ENCODE measurements around the gene RPL28.

The RPL28 gene

GRCh38 chr19:55426042-55426441 lies 40.3 kb downstream of the RPL28 start:
- H3K4me2 ChIP-seq (ENCODE audit: insufficient read depth, low read length), result no peak overlapping the region
- no peak overlapping the region for H3K4me3 ChIP-seq (ENCODE audit: low read depth in 1 of 2, low read length in 2 of 2)
- no peaks in the 10 kb centered on the region for H3K27me3 ChIP-seq (ENCODE audit: insufficient read depth, low read length, poor library complexity)
- no peaks in the 10 kb centered on the region for H3K79me2 ChIP-seq (ENCODE audit: insufficient read depth, low read length)
- DNase-seq, result no peak
- H3K4me1 ChIP-seq (ENCODE audit: insufficient read depth, low read length), result peaks cover 16% of the 10 kb centered on the region
- H3K9ac ChIP-seq (ENCODE audit: low read depth, low read length), result no peak overlapping the region
- TF ChIP-seq, protein P1, sequence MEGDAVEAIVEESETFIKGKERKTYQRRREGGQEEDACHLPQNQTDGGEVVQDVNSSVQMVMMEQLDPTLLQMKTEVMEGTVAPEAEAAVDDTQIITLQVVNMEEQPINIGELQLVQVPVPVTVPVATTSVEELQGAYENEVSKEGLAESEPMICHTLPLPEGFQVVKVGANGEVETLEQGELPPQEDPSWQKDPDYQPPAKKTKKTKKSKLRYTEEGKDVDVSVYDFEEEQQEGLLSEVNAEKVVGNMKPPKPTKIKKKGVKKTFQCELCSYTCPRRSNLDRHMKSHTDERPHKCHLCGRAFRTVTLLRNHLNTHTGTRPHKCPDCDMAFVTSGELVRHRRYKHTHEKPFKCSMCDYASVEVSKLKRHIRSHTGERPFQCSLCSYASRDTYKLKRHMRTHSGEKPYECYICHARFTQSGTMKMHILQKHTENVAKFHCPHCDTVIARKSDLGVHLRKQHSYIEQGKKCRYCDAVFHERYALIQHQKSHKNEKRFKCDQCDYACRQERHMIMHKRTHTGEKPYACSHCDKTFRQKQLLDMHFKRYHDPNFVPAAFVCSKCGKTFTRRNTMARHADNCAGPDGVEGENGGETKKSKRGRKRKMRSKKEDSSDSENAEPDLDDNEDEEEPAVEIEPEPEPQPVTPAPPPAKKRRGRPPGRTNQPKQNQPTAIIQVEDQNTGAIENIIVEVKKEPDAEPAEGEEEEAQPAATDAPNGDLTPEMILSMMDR (IDR thresholded peaks at IDR 0.05; ENCODE audit: borderline replicate concordance, extremely low read depth, low read length, poor library complexity, severe bottlenecking), result no peak
- no peak for TF ChIP-seq EZH2 (IDR thresholded peaks at IDR 0.05; ENCODE audit: borderline replicate concordance, low read depth, low read length, severe bottlenecking)
- no peak for ATAC-seq (ENCODE audit: insufficient read depth, low read depth)
- H4K20me1 ChIP-seq (ENCODE audit: insufficient read depth, low read length), result no peaks in the 10 kb centered on the region
- H3K36me3 ChIP-seq (ENCODE audit: insufficient read depth, low read length), result no peaks in the 10 kb centered on the region
- no peak overlapping the region for H2AFZ ChIP-seq (ENCODE audit: low read depth, low read length)
- no peak overlapping the region for H3K27ac ChIP-seq (ENCODE audit: low read length)
- no peaks in the 10 kb centered on the region for H3K9me3 ChIP-seq (ENCODE audit: insufficient read depth, low read length, severe bottlenecking)

DNA sequence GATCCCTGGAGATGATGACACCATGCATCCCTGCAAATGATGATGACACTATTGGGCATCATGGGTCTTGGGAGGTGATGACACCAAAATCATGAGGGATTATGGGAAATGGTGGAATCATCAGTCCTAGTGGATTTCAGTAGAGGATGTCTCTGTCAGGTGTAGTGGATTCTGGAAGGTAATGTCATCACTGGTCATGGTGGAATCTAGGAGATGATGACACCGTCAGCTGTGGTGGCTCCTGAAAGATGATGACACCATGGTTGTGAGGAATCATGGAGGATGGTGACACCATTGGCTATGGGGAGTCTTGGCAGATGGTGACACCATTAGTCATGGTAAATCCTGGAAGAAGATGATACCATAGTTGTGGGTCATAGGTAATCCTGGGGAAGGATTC lies 45.5 kb downstream of the RPL28 start:
- ATAC-seq (ENCODE audit: insufficient read depth, low read depth) (no peak), DNase-seq (no peak)
- H3K4me3 ChIP-seq (ENCODE audit: low read depth in 1 of 2, low read length in 2 of 2), result no peak overlapping the region
- H3K4me2 ChIP-seq (ENCODE audit: insufficient read depth, low read length), result no peak overlapping the region
- no peaks in the 10 kb centered on the region for H3K4me1 ChIP-seq (ENCODE audit: insufficient read depth, low read length)
- H2AFZ ChIP-seq (ENCODE audit: low read depth, low read length), result no peak overlapping the region
- TF ChIP-seq EZH2 (IDR thresholded peaks at IDR 0.05; ENCODE audit: borderline replicate concordance, low read depth, low read length, severe bottlenecking), result no peak
- TF ChIP-seq, protein P1 (IDR thresholded peaks at IDR 0.05; ENCODE audit: borderline replicate concordance, extremely low read depth, low read length, poor library complexity, severe bottlenecking), result no peak
- no peaks in the 10 kb centered on the region for H3K79me2 ChIP-seq (ENCODE audit: insufficient read depth, low read length)
- no peaks in the 10 kb centered on the region for H4K20me1 ChIP-seq (ENCODE audit: insufficient read depth, low read length)
- H3K27ac ChIP-seq (ENCODE audit: low read length), result no peak overlapping the region
- no peak overlapping the region for H3K9ac ChIP-seq (ENCODE audit: low read depth, low read length)
- no peaks in the 10 kb centered on the region for H3K27me3 ChIP-seq (ENCODE audit: insufficient read depth, low read length, poor library complexity)
- no peaks in the 10 kb centered on the region for H3K9me3 ChIP-seq (ENCODE audit: insufficient read depth, low read length, severe bottlenecking)
- no peaks in the 10 kb centered on the region for H3K36me3 ChIP-seq (ENCODE audit: insufficient read depth, low read length)

- H2AFZ ChIP-seq (ENCODE audit: low read depth, low read length), result no peak overlapping the region
- H3K4me3 ChIP-seq (ENCODE audit: low read depth in 1 of 2, low read length in 2 of 2), result no peak overlapping the region
- H3K27ac ChIP-seq (ENCODE audit: low read length), result no peak overlapping the region
- TF ChIP-seq, protein P1 (IDR thresholded peaks at IDR 0.05; ENCODE audit: borderline replicate concordance, extremely low read depth, low read length, poor library complexity, severe bottlenecking), result no peak
- no peak for TF ChIP-seq EZH2 (IDR thresholded peaks at IDR 0.05; ENCODE audit: borderline replicate concordance, low read depth, low read length, severe bottlenecking)
- no peaks in the 10 kb centered on the region for H4K20me1 ChIP-seq (ENCODE audit: insufficient read depth, low read length)
- H3K27me3 ChIP-seq (ENCODE audit: insufficient read depth, low read length, poor library complexity), result no peaks in the 10 kb centered on the region
- no peaks in the 10 kb centered on the region for H3K9me3 ChIP-seq (ENCODE audit: insufficient read depth, low read length, severe bottlenecking)
- no peak overlapping the region for H3K9ac ChIP-seq (ENCODE audit: low read depth, low read length)
- H3K4me2 ChIP-seq (ENCODE audit: insufficient read depth, low read length), result no peak overlapping the region
- ATAC-seq (ENCODE audit: insufficient read depth, low read depth) (no peak), DNase-seq (no peak)
- H3K79me2 ChIP-seq (ENCODE audit: insufficient read depth, low read length), result no peaks in the 10 kb centered on the region
- no peaks in the 10 kb centered on the region for H3K4me1 ChIP-seq (ENCODE audit: insufficient read depth, low read length)
- no peaks in the 10 kb centered on the region for H3K36me3 ChIP-seq (ENCODE audit: insufficient read depth, low read length)
Measured at GRCh38 chr19:55432241-55432959, 46.7 kb downstream of the RPL28 start.
